ENCODE measurements around the gene SPART. TPM values are rescaled to one million over a fixed set of nuclear protein-coding genes. Genes with fewer than 3 reads are reported as not detected.

SPART gene
- total and polyA plus RNA-seq, 2 of the 8 experiments (the other 6 are each of a cell fraction or from before 2014, with no cell fraction given) = 27.2 to 74.1 TPM

DNA sequence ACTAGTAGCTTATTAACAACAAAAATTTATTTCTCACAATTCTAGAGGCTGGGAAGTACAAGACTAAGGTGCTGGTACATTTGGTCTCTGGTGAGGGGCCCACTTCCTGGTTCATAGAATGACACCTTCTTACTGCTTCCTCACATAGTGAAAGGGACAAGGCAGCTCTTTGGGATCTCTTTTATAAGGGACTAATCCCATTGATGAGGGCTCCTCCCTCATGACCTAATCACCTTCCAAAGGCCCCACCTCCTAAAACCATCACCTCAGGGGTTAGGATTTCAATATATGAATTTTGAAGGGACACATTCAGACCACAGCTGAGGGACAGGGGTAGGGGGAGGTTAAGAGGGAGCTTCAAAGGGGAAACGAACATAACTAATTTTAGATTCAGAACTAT lies 20.3 kb downstream of the SPART start:
- DNase-seq (ENCODE audit: low read depth in 1 of 2, low spot score in 2 of 2) (no peak), FAIRE-seq (no peak)
- no peaks in the 10 kb centered on the region for H3K27me3 ChIP-seq (replicated peaks in 1 of 4; ENCODE audit: control insufficient read depth in 3 of 4, extremely low read depth in 1 of 4, insufficient read depth in 3 of 4, low read length in 3 of 4)
- CTCF ChIA-PET (ENCODE audit: partially characterized antibody) = interaction anchor here (1.6 to 2.1 kb wide), 2 partner anchors 21 to 43 kb away, joined by 5 read pairs; partner anchors contain the start of gene SPART
- no peak overlapping the region for H2BK120ac ChIP-seq (replicated peaks; ENCODE audit: low read depth, low read length)
- 68% methylated on average over 1 of the region's 1 CpG; no CpG with 5 or more reads in 1 of the 2 experiments for WGBS, 2 experiments (ENCODE audit: extremely low coverage in 1 of 2, insufficient coverage in 1 of 2, insufficient read length in 1 of 2, insufficient replicate concordance in 2 of 2, low coverage in 1 of 2, low lambda C conversion rate in 2 of 2, missing lambda C conversion rate in 1 of 2)
- H3K4me3 ChIP-seq (ENCODE audit: extremely low read depth in 1 of 4, insufficient read depth in 2 of 4, low read depth in 3 of 4, low read length in 4 of 4) = no peak overlapping the region
- H2AK5ac ChIP-seq (ENCODE audit: low read depth, low read length) = no peak overlapping the region
- no peak overlapping the region for H2BK20ac ChIP-seq (ENCODE audit: low read length)
- H2BK5ac ChIP-seq (ENCODE audit: low read depth, low read length) = no peak overlapping the region
- no peaks in the 10 kb centered on the region for H3K23me2 ChIP-seq (ENCODE audit: low read depth, low read length)
- no peak overlapping the region for H3K9ac ChIP-seq (replicated peaks in 1 of 4; ENCODE audit: extremely low read depth in 1 of 4, low read depth in 3 of 4, low read length in 3 of 4)
- H4K8ac ChIP-seq (ENCODE audit: extremely low read depth, insufficient read depth, low read length) = no peak overlapping the region
- no peak overlapping the region for H3K27ac ChIP-seq (ENCODE audit: low read depth, low read length)
- H4K5ac ChIP-seq (ENCODE audit: insufficient read length, low read depth, low read length) = no peak overlapping the region
- H3K79me1 ChIP-seq (ENCODE audit: low read depth, low read length) = peaks cover 2% of the 10 kb centered on the region; the same call in 1 of the 2 replicates
- no peaks in the 10 kb centered on the region for H4K20me1 ChIP-seq (replicated peaks in 1 of 2; ENCODE audit: control insufficient read depth in 1 of 2, insufficient read depth in 2 of 2, low read length in 2 of 2)
- no peak overlapping the region for H3K56ac ChIP-seq (replicated peaks; ENCODE audit: insufficient read length, low read depth, low read length)
- no peak overlapping the region for H3K14ac ChIP-seq (ENCODE audit: insufficient read length)
- H2BK12ac ChIP-seq (ENCODE audit: low read depth, low read length) = no peak overlapping the region
- no peak overlapping the region for H2BK15ac ChIP-seq (ENCODE audit: low read length)
- 0 out of 4 replicates have a peak, but pooled peaks cover 0 to 2% of the 10 kb centered on the region in 2 experiments for H3K79me2 ChIP-seq (ENCODE audit: control insufficient read depth in 1 of 2, insufficient read depth in 2 of 2, low read length in 2 of 2)
- H3K4me1 ChIP-seq (replicated peaks in 1 of 4; ENCODE audit: control insufficient read depth in 3 of 4, insufficient read depth in 4 of 4, low read length in 3 of 4) = peaks cover 0 to 7% (median 3%) of the 10 kb centered on the region in 4 experiments; a peak in 3 of 7 replicates
- no peak overlapping the region for H2AFZ ChIP-seq (ENCODE audit: low read length)
- no peaks in the 10 kb centered on the region for H3K9me3 ChIP-seq (ENCODE audit: insufficient read depth in 2 of 2, low read depth in 1 of 2, low read length in 1 of 2)
- no peak overlapping the region for H3K4ac ChIP-seq (replicated peaks; ENCODE audit: insufficient read length, low read depth, low read length)
- no peak overlapping the region for H3K23ac ChIP-seq (ENCODE audit: insufficient read length)
- no peak overlapping the region for H3K18ac ChIP-seq (ENCODE audit: extremely low read depth, low read length)
- POLR2A ChIA-PET (ENCODE audit: partially characterized antibody) = interaction anchor here (1.3 to 4.7 kb wide), 3 partner anchors 10 to 28 kb away, joined by 3 to 30 read pairs (median 3); partner anchors contain the start of gene CCDC169
- H3K4me2 ChIP-seq (ENCODE audit: insufficient read depth in 1 of 2, low read depth in 2 of 2, low read length in 2 of 2) = no peak overlapping the region
- H3K36me3 ChIP-seq (ENCODE audit: control insufficient read depth in 2 of 4, insufficient read depth in 4 of 4, low read length in 3 of 4) = peaks cover 0 to 62% (median 7%) of the 10 kb centered on the region in 4 experiments; a peak in 3 of 8 replicates
- no peak overlapping the region for H4K91ac ChIP-seq (replicated peaks; ENCODE audit: insufficient read length, low read length)
- TF ChIP-seq MAFK (IDR thresholded peaks at IDR 0.05; ENCODE audit: low read depth, low read length) (no peak), POU5F1 (IDR thresholded peaks at IDR 0.05; ENCODE audit: low read depth, low read length) (no peak)

All from H1 (cell line).